HG02973 (cell line): Measurements from ENCODE around the gene WDR1.

Experiments used
- ATAC-seq: cut with Tn5 transposase; IDR thresholded peaks from one replicate; pipeline ENCODE4 v1.9.1; 2021; ENCODE audit warnings: moderate library complexity; ENCODE audit not compliant: unreplicated experiment

The WDR1 gene

DNA sequence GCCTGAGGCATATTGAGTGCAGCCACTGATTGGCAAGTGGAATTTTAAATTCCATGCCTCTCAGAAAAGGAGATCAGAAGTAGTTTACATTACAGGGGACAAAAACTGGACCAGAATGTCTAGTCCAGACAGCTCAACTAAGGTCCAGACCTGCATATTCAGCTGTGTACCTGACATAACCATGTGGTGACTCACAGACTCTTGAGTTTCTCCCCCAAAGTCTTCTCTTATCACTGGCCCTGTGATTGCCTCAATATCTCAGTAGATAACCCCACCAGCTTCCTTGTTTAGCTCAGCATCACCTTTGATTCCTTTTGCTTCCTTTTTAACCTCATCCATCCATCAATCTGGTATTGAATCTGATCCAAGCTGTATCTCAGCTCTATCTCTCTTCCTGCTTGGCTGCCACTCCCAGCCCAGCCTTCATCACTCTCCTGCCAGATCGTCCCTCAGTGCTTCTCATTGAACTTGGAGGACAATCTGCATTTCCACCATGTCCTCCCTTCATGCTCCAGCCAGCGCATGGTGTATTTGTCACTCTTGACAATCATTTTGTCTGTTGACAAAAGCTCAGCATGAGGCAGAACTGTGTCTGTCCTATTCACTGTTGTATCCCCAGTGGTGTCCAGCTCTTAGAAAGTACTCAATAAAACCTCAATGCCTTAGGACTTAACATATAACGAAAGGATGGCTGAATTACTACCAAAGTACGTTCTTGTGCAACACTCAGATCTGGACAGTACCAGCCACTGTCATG is 67.5 kb downstream of the WDR1 start:
- ATAC-seq: no peak

DNA sequence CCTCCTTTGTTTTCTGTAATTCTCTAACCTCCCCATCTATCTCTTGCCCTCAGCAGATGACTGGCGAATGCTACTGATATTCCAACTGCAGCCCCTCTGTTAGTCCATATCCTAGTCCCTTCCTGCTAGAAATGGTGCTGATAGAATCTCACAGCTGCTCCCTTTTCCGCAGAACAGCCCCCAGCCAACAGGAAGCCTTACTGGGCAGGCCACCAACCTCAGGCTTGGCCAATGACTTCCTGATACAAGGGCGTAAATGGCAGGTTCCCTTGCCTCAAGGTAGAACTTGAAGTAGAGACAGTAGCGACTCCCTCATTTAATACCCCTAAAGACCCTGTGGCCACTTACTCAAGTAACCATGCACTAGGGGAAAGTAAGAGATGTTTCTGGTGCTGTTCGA is 68.6 kb downstream of the WDR1 start:
- ATAC-seq: no peak

DNA sequence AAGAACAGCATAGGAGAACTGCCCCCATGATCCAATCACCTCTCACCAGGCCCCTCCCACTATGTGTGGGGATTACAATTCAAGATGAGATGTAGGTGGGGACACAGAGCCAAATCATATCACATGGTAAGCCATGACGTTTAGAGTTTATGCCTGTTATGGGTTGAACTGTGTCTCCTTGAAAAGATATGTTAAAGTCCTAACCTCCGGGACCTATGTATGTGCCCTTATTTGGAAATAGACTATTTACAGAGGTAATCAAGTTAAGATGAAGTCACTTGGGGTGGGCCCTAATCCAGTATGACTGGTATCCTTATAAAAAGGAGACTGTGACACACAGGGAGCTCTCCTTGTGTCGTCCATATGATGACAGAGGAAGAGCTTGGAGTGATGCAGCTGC is 70.1 kb downstream of the WDR1 start:
- ATAC-seq: no peak

DNA sequence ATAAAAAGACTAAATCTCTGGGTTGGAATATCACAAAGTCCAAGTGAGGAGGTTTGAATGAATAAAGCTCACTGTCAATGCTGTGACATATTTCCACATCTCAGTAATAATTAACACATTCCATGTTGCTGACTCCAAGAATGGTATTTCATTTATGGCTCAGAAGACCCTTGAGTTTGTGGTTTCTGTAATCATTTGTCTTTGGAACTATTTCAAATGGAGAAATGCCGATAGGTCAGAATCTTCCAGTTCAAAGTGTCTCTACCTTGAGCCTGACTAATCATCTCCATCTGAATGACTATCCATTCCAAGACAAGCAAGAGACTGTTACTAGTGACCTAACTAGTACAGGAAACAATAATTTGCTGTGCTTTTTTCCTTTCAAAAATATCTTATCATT is 71.1 kb downstream of the WDR1 start:
- ATAC-seq: no peak

DNA sequence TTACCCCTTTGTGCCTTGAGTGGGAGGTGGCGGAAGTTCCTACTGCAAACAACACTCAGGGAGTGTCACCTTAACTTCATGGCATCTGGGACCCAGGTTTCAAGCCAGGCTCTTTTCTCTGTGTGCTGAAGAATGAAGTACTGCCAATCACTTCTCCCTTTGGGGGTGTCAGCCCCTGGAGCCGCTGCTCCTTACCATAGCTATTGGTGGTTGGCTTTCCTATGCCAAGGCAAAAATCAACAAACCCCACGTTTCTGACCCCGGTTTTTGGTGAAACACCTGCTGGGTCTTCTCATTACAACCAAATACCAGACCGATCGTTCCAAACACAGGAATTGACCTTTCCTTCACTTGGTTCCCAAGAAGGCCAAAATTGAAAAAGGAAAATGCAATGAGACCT is 75.6 kb downstream of the WDR1 start:
- no peak for ATAC-seq

DNA sequence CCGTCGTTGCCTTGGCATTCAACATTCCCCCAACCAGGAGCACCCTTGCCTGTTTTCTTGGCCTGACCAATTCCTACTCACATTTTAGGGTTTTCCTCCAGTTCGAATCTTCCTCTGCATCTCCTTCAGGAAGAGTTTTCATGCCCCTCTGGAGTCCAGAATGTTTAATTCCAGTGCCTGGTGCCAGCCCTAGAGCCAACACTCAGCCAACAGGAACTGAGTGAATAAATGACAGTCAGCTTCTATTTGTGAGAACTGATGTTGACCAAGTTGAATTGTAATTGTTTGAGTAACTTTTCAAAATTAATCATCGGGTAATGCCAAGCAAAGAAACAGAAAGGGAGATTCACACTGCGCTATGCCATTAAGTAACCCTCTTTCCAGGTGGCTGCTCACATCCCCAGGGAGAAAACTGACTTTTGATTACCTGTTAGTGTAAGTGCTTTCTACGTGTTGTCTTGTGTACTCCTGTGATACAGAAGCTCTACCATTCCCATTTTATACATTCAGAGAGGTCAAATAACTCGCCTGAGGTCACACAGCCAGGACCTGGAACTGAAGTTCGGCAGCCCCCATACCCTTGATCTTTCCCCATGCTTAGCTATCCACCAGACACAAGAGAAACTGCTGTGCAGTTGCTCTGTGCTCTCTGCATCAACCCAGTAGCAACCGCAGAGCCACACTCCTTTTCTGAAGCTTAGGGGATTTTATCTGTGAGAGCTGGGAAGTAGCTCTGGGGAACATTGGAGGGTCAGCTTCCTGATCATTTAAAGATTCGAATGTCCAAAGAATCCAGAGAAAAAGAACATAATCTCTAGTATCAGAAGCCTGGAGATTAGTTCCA is 76.3 kb downstream of the WDR1 start:
- no peak for ATAC-seq

DNA sequence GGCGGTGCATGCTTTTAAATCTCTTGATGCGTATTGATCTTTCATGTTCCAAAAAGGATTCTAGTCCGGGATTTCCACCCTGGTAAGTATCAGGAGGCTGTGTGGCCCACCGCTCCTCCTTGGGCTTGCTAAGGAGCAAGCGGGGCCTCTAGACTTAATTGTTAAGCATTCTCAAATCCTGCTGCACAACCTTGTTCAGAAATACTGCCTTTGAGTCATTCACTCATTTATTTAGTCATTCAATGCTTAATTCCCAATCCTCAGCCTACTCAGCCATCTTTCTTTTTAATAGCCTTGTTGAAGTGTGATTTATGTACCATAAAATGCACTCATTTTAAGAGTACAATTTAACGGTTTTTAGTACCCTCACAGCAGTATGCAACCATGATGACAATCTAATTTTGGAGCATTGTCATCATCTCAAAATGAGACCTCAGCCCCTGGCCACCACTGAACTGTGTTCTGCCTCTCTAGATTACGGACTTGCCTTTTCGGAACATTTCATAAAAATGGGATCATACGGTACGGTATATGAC is 79.7 kb downstream of the WDR1 start:
- ATAC-seq: no peak

DNA sequence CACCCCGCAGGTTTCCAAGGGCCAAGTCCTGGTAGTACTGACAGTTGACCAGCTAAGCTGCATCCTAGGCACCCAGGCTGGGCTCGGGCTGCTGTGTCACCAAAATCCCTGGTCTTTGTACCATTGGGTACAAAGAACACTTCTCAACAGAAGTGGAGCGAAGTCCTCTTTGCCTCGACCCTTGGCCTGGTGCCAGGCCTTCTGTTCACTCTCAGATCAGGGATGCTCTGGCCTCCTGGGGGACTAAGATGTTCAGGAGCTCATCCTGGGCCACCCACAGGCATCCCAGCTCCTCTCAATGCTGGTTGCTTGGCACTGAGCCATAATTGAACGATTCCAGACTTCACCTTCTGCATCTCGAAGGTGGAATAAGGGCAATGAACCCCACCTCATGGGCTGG is 81.5 kb downstream of the WDR1 start:
- ATAC-seq: no peak

DNA sequence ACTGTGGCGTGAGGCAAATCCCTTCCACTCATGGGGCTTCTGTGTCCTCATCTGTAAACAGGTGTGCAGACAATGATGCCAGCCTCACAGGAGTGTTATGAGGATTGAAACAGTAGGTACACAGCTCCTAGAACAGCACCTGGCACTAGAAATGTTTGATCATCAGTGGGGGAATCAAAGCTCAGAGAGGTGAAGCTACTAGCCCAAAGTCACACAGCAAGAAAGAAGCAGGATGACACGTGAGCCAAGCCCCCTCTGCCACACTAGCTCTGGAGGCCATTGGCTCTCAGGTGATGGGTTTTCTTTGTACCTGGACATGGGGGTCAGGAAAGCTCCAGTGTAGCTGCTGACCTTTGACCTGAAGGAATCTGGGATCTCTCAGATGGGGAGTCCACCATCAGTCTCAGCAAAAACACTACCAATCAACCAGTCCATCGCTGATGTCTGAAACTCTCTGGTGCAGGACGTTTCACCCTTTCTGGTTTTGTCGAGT is 81.9 kb downstream of the WDR1 start:
- no peak for ATAC-seq

DNA sequence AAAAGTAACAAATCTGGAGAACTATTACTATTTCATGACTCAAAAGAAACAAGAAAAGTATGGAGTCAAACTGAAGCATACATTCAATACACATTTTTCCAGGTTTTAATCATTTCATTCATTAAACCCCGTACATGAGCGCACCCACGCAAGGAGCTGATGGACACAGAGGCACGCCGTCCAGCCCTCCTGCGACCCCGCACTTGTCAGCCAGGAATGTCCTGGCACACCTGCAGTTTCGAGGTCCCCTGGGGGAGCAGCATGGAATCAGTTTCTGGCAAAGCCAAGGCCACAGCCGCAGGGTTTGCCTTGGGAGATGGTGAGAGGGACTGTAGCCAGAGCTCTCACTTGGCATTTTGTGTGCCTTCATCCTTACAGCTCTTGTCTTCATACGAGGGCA is 82.5 kb downstream of the WDR1 start:
- no peak for ATAC-seq

DNA sequence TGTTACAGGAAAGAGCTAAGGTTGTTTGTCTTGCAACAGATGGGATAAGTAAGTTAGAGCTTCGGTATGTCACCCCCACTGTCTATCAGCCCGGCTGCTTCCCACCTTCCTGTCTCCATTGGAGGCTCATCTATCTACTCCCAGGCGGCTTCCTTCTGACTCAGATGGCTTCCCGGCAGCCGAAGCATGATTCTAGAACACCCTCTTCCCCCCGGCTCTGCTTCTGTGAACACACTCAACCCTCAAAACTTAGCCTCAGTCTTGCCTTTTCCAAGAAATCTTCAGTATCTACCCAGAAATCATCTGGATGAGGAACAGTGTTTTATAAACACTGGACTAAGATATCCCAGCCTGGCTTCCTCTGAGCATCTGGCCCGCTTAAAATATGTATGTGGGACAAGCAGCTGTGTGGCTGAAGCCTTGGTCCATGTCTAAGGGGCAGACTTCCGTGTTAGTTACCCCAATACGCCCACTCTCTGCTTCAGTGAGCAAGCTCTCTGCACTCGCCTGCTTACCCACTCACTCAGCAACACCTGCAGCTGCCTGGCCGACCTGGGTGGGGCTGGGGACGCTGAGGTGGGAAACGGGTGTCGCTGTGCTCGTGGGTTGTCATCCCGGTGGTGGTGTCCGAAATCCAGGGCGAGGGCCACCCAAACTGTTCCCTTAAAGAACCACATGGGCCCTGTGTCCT is 83.3 kb downstream of the WDR1 start:
- no peak for ATAC-seq

DNA sequence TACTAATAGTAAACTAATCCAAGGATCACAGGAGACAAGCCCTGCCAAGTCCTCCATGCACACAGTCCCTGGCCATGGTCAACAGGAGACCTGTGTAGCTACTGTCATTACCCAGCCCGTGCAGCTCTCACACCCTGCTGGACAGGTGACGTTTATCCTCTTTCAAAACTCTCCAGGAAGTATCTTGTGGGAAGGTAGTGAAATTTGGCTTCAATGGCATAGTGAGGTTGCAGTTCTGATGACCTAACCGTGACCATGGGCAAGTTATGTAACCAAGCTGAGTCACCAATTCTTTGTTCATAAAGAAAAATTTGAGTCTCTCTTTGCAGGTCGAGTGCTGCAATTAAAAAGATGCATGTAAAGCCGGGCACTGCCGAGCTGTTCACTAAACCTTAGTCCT is 84.0 kb downstream of the WDR1 start:
- no peak for ATAC-seq

DNA sequence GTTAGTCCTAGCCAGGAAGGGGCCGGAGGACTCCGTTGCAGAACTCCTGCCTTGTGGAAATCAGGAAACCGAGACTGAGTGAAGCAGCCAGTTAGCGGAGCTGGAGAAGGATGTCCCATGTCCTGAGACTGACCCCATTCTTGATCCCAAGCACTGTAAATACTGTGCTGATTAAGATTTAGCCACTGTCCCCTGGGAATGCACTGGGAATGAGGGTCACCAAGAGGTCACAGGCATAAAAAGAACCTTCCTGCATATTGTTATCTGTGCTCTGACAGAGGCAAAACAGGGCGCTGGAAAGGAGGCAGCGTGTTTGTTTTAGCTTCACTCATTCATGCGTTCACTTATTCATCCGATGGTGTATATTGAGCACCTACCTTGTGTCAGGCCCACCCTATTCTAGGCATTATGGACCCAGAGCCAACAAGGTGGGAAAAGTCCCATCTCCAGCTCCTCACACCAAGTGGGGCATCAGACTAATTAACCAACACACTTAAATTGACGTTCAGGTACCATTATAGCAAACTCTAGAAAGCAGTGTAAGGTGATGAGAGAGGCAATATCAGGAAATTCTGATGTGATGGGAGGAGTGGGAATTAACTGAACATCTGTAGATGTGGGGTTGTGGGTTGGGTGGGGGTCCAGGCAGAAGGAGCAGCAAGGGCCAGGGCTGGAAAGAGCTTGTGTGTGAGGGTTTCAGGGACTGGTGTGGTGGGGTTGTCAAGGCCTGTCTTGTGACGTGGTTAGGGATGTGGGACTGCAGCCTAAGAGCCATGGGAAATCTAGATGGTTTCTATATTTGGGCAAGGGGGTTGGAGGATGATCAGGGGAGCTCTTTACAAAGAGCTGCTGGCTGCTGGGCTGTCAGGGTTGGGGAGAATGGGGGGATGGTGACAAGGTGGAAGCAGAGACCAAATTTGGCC is 84.7 kb downstream of the WDR1 start:
- no peak for ATAC-seq

DNA sequence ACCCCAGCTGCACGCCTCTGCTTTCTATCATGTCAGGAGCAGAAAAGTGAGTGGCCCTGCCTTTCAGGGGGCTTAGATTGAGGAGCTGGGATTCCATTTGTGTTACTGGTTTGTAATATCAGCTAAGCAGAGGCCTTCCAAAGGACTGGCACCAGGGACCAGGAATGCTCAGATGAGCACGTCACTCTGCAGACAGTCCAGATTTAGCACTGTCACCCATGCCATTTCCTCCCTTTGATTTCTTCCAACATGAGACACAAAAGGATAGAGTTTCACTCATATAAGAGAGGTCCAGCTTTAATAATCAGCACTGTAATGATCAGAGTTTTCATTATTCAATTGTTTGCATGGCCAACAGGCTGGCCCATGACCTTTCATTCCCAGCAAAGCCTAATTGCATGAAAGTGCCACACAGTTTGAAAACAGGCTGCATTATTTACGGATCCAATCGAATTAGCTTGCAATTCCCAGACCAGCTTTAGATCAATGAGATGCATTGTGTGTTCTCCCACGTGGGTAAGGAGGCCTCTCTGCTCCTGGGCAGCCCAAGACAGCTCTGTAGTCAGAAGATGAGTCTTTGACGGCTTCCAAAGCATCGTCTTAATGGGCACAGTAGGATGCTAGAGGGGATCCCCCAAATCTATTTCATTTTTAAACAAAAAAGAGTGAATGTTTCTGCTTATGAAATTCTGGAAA is 85.5 kb downstream of the WDR1 start:
- ATAC-seq: no peak

DNA sequence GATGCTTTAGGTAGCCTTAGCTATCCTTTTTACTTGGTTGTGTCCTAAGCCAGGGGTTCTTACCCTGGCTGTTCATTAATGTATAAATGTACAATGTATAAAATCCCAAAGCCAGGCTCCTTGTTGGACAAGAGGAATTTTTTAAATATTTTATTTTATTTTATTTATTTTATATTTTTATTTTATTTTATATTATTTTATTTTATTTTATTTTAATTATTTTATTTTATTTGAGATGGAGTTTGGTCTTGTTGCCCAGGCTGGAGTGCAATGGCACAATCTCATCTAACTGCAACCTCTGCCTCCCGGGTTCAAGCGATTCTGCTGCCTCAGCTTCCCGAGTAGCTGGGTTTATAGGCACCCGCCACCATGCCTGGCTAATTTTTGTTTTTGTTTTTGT is 87.2 kb downstream of the WDR1 start:
- ATAC-seq: no peak

DNA sequence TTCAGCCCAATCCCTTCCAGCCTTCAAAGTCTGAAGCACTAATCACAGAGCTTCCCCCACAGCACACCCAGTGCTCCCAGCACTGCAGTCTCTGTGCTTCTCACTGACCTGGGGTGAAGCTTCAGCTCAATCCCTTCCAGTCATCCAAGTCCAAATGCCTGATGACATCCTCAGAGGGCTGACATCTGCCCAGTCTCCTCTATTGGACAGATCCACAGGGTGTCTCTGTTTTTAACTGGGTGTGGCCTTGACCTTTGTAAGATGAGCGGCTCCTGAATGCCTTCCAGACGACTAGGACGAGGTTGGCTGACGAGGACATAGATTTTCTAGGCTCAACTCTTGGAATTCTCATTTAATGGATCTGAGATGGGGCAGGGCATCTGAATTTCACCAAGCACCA is 87.7 kb downstream of the WDR1 start:
- no peak for ATAC-seq

DNA sequence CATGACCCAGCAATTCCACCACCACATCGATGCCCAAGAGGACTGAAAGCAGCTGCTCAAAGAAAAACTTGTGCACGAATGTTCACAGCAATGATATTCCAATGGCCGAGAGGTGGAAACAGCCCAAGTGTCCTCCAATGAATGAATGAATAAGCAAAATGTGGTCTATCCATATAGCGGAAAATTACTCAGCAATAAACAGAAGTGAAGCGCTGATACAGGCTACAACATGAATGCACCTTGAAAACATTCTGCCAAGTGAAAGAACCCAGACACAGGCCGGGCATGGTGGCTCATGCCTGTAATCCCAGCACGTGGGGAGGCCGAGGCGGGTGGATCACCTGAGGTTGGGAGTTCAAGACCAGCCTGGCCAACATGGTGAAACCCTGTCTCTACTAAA is 90.1 kb downstream of the WDR1 start:
- no peak for ATAC-seq

DNA sequence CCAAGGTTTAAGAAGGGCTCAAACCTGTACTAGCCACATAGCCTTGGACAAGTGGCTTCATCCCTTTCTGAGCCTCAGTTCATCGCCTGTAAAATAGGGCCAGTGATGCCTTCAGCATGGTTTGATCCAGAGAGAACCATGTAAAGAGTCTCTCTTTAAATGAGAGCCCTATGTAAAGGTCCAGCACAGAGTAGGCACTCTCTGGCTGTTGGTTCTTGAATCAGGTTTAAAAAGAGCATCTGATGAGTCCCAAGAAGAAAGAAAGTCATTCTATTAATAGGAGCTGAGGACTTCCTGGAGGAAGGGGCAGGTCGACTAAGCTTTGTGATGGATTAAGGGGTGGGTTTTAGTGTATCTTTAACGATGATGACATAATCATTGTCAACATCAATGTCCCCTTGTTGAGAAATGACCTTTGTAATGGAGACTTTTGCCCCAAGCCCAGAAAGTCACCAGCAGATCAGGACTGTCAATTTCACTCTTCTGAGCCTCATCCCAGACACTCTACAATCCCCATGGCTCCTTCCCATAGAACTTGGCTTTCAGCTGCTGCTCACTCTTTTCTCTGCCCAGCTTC is 91.3 kb downstream of the WDR1 start:
- ATAC-seq: no peak
